ENCODE measurements around the gene CHPF2.

DNA sequence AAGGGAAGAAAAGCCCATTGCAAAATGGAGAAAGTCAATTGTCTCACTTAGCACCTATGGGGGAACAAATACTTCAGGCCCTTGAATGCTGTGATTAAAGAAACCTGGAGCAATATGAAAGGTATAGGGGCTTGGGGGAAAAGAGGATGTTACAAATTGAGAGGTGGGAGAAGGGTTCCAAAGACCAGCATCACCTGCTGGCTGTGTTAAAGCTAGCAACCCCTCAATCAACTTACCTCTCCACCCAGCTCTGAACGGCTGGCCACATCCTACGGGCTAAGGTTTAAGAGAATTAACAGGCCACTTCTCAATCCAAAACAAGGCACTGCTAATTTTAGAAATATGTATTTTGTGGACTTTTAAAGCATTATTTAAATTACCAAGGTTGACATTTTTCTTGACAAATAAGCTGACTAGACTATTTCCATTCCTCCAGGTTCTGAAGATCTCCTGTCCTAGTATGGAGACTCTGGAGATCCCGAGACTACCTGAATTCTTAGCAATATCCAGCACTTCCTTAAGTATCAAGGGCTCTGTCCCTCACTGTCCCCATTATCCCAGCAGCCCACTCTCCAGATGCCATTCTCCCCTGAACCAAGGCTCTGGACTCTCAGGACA, 21.0 kb upstream of the CHPF2 start:
- no peak for TF ChIP-seq CTCF (IDR thresholded peaks at IDR 0.05)
- TF ChIP-seq POLR2A (IDR thresholded peaks at IDR 0.05), result no peak

Data from uterus (tissue), 2 donors.